ENCODE results near the gene GJA9. TPM values are rescaled to one million over a fixed set of nuclear protein-coding genes. Genes with fewer than 3 reads are reported as not detected.
"Not testable (repeated sequence)": the region's sequence is repeated elsewhere in the genome, so short reads cannot be mapped to it uniquely, and the experiment has no call there.

Gene GJA9
- total RNA-seq, 4 donors from 2014 or later = not detected

- no peak for DNase-seq (ENCODE audit: low spot score)
- TF ChIP-seq, protein P1, sequence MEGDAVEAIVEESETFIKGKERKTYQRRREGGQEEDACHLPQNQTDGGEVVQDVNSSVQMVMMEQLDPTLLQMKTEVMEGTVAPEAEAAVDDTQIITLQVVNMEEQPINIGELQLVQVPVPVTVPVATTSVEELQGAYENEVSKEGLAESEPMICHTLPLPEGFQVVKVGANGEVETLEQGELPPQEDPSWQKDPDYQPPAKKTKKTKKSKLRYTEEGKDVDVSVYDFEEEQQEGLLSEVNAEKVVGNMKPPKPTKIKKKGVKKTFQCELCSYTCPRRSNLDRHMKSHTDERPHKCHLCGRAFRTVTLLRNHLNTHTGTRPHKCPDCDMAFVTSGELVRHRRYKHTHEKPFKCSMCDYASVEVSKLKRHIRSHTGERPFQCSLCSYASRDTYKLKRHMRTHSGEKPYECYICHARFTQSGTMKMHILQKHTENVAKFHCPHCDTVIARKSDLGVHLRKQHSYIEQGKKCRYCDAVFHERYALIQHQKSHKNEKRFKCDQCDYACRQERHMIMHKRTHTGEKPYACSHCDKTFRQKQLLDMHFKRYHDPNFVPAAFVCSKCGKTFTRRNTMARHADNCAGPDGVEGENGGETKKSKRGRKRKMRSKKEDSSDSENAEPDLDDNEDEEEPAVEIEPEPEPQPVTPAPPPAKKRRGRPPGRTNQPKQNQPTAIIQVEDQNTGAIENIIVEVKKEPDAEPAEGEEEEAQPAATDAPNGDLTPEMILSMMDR (IDR thresholded peaks at IDR 0.05) = no peak
- no peak for ATAC-seq (ENCODE audit: low FRiP score)
Measured at GRCh38 chr1:38918568-38918967, 37.2 kb upstream of the GJA9 start.

GRCh38 chr1:38917772-38918171, 36.4 kb upstream of the GJA9 start:
- TF ChIP-seq, protein P1 (IDR thresholded peaks at IDR 0.05) = no peak
- DNase-seq (ENCODE audit: low spot score) = no peak
- no peak for ATAC-seq (ENCODE audit: low FRiP score)

GRCh38 chr1:38917337-38917736, 36.0 kb upstream of the GJA9 start:
- ATAC-seq (ENCODE audit: low FRiP score) = no peak
- TF ChIP-seq, protein P1 (IDR thresholded peaks at IDR 0.05) = no peak
- no peak for DNase-seq (ENCODE audit: low spot score)

DNA sequence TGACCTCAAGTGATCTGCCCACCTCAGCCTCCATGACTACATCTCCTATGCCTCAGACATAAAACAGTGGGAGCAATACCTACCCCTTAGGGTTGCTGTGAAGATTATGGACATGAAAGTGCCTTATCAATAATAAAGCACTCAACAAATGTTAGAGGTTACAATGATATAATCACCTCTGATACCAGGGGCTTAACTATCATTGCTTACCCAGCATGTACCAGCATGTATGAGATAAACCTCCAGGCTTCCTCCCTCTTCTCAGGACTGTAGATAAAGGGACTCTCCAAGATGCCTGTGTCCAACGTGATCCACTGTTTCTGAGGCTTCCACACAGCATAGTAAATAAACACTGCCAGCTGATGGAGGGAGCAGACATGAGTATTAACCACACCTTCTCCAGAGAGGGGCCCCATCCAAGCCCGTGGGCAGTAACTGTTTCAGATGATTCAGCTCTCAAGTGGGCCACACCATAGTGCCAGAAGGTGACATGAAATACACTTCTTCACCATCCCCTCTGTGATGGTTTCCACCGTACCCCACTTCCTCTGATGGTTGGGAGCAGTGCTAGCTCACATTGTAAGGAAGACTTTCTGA, 34.1 kb upstream of the GJA9 start:
- TF ChIP-seq, protein P1 (IDR thresholded peaks at IDR 0.05) = no peak
- ATAC-seq (ENCODE audit: low FRiP score) = no peak

GRCh38 chr1:38914908-38915307, 33.5 kb upstream of the GJA9 start:
- not testable (repeated sequence) for DNase-seq (ENCODE audit: low spot score); ATAC-seq (ENCODE audit: low FRiP score)

More for the DNA sequence above, 34.1 kb upstream of the GJA9 start:
- DNase-seq (ENCODE audit: low spot score) = no peak

GRCh38 chr1:38908821-38909220, 27.4 kb upstream of the GJA9 start:
- TF ChIP-seq, protein P1 (IDR thresholded peaks at IDR 0.05) = no peak
- ATAC-seq (ENCODE audit: low FRiP score) = no peak
- no peak for DNase-seq (ENCODE audit: low spot score)

- ATAC-seq (ENCODE audit: low FRiP score) (no peak), DNase-seq (ENCODE audit: low spot score) (no peak)
- TF ChIP-seq, protein P1 (IDR thresholded peaks at IDR 0.05) = no peak
Measured at GRCh38 chr1:38905985-38906384, 24.6 kb upstream of the GJA9 start.

All from omental fat pad (tissue), 4 donors.